Sigmoid colon (tissue), 4 donors: ENCODE results near the gene PATJ.

Source experiments
- CTCF ChIP-seq, 4 experiments: fragments of 450-650 bp in 3 of 4; fragments of 200-600 bp in 1 of 4; IDR thresholded peaks; one replicate each; pipeline ENCODE4 v1.5.1; 2016 to 2019; ENCODE audit warnings: antibody characterized with exemption in 4 of 4, mild to moderate bottlenecking in 3 of 4, moderate library complexity in 2 of 4
- POLR2A ChIP-seq, 2 donors: fragments of 450-650 bp; IDR thresholded peaks; one replicate each; pipeline ENCODE4 v1.6.1; 2016; ENCODE audit warnings: antibody characterized with exemption in 2 of 2, mild to moderate bottlenecking in 2 of 2, moderate library complexity in 2 of 2
- POLR2AphosphoS5 ChIP-seq, 4 donors: sonication (generic); formaldehyde crosslinking; IDR thresholded peaks; one replicate each; pipeline ENCODE4 v1.6.1; 2017; ENCODE audit warnings: antibody characterized with exemption in 4 of 4

GRCh38 chr1:61981870-61982660 is 239.8 kb downstream of the PATJ start:
- TF ChIP-seq POLR2A (IDR thresholded peaks at IDR 0.05) (no peak), CTCF (IDR thresholded peaks at IDR 0.05) (no peak), POLR2AphosphoS5 (IDR thresholded peaks at IDR 0.05) (no peak)
